Parathyroid adenoma (tissue), 2 donors: ENCODE results near the gene TM9SF3.

Experiments
- H2AFZ ChIP-seq: fragments of 300-600 bp; sonication (generic); one replicate; pipeline ENCODE4 v1.7.0; 2017; ENCODE audit warnings: antibody characterized with exemption, mild to moderate bottlenecking
- H3K27ac ChIP-seq: fragments of 300-600 bp; sonication (generic); one replicate; pipeline ENCODE4 v1.7.0; 2017
- H3K27me3 ChIP-seq: fragments of 300-600 bp; sonication (generic); one replicate; pipeline ENCODE4 v1.7.0; 2017; ENCODE audit warnings: low read length; ENCODE audit not compliant: control insufficient read depth, insufficient read depth
- H3K36me3 ChIP-seq: fragments of 300-600 bp; sonication (generic); one replicate; pipeline ENCODE4 v1.7.0; 2017; ENCODE audit warnings: low read length; ENCODE audit not compliant: control insufficient read depth, insufficient read depth
- H3K4me1 ChIP-seq: fragments of 300-600 bp; sonication (generic); one replicate; pipeline ENCODE4 v1.7.0; 2017; ENCODE audit warnings: control low read depth
- H3K4me2 ChIP-seq: fragments of 300-600 bp; sonication (generic); one replicate; pipeline ENCODE4 v1.7.0; 2017; ENCODE audit warnings: low read length
- H3K4me3 ChIP-seq: fragments of 300-600 bp; sonication (generic); one replicate; pipeline ENCODE4 v1.7.0; 2017; ENCODE audit warnings: low read depth, low read length
- H3K79me2 ChIP-seq: fragments of 300-600 bp; sonication (generic); one replicate; pipeline ENCODE4 v1.7.0; 2017; ENCODE audit warnings: control low read depth
- H3K9ac ChIP-seq: fragments of 300-600 bp; sonication (generic); one replicate; pipeline ENCODE4 v1.7.0; 2017; ENCODE audit warnings: mild to moderate bottlenecking
- H3K9me3 ChIP-seq: fragments of 300-600 bp; sonication (generic); one replicate; pipeline ENCODE4 v1.7.0; 2017; ENCODE audit warnings: low read length; ENCODE audit not compliant: control insufficient read depth
- CTCF ChIP-seq: fragments of 300-600 bp; sonication (generic); IDR thresholded peaks from one replicate; pipeline ENCODE4 v1.7.0; 2017; ENCODE audit warnings: antibody characterized with exemption, mild to moderate bottlenecking
- donor health status: primary hyperparathyroidism.

The TM9SF3 gene

GRCh38 chr10:96512524-96513304 lies 74.1 kb downstream of the TM9SF3 start:
- Histone ChIP-seq H3K79me2 (no peaks in the 10 kb centered on the region), H3K4me3 (peak overlapping the region; percentile 38), H3K9me3 (no peaks in the 10 kb centered on the region), H3K27me3 (no peaks in the 10 kb centered on the region), H2AFZ (peak overlapping the region; percentile 76), H3K9ac (no peak overlapping the region), H3K36me3 (no peaks in the 10 kb centered on the region), H3K27ac (no peak overlapping the region), H3K4me1 (peaks cover 7% of the 10 kb centered on the region), H3K4me2 (peak overlapping the region; percentile 74)
- no peak for TF ChIP-seq CTCF

- no peak overlapping the region for H3K4me3 ChIP-seq
- H3K27me3 ChIP-seq, result no peaks in the 10 kb centered on the region
- no peaks in the 10 kb centered on the region for H3K79me2 ChIP-seq
- H3K4me2 ChIP-seq, result no peak overlapping the region
- peak; percentile 60 for TF ChIP-seq CTCF
- H3K9me3 ChIP-seq, result no peaks in the 10 kb centered on the region
- peaks cover 7% of the 10 kb centered on the region for H3K4me1 ChIP-seq
- no peak overlapping the region for H2AFZ ChIP-seq
- H3K36me3 ChIP-seq, result no peaks in the 10 kb centered on the region
- no peak overlapping the region for H3K9ac ChIP-seq
- no peak overlapping the region for H3K27ac ChIP-seq
These were observed 75.5 kb downstream of the TM9SF3 start for GRCh38 chr10:96511044-96511945.

GRCh38 chr10:96509017-96509641 lies 77.7 kb downstream of the TM9SF3 start:
- Histone ChIP-seq H3K9me3 (no peaks in the 10 kb centered on the region), H3K27me3 (no peaks in the 10 kb centered on the region), H3K4me2 (no peak overlapping the region), H3K36me3 (no peaks in the 10 kb centered on the region), H3K79me2 (no peaks in the 10 kb centered on the region), H3K27ac (no peak overlapping the region), H2AFZ (no peak overlapping the region), H3K9ac (no peak overlapping the region), H3K4me3 (no peak overlapping the region), H3K4me1 (peaks cover 6% of the 10 kb centered on the region)
- no peak for TF ChIP-seq CTCF

- H3K4me3 ChIP-seq, result no peak overlapping the region
- H2AFZ ChIP-seq, result no peak overlapping the region
- no peak for TF ChIP-seq CTCF
- H3K27me3 ChIP-seq, result no peaks in the 10 kb centered on the region
- no peak overlapping the region for H3K9ac ChIP-seq
- H3K4me1 ChIP-seq, result no peaks in the 10 kb centered on the region
- no peaks in the 10 kb centered on the region for H3K36me3 ChIP-seq
- H3K27ac ChIP-seq, result no peak overlapping the region
- H3K4me2 ChIP-seq, result no peak overlapping the region
- no peaks in the 10 kb centered on the region for H3K9me3 ChIP-seq
- H3K79me2 ChIP-seq, result no peaks in the 10 kb centered on the region
These were observed 79.8 kb downstream of the TM9SF3 start for GRCh38 chr10:96507044-96507443.
